ENCODE measurements around the gene F10.

DNA sequence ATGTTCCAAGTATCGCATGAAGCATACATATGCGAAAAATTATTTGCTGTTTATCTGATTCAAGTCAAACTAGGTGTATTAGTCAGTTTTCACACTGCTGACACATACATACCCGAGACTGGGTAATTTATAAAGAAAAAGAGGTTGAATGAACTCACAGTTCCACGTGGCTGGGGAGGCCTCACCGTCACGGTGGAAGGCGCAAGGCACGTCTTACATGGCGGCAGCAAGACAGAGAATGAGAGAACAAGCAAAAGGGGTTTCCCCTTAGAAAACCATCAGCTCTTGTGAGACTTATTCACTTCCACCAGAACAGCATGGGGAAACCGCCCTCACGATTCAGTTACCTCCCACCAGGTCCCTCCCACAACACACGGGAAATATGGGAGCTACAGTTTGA is 22.9 kb downstream of the F10 start:
- no peak for TF ChIP-seq OSR1 (CRISPR knock-in tag; IDR thresholded peaks at IDR 0.05)
- TF ChIP-seq RARB (CRISPR knock-in tag; IDR thresholded peaks at IDR 0.05): no peak
- no peak for TF ChIP-seq ZC3H10 (CRISPR knock-in tag; IDR thresholded peaks at IDR 0.05)
- no peak for TF ChIP-seq ARNTL (CRISPR knock-in tag; IDR thresholded peaks at IDR 0.05; ENCODE audit: borderline replicate concordance, low read depth)
- TF ChIP-seq, protein P1, sequence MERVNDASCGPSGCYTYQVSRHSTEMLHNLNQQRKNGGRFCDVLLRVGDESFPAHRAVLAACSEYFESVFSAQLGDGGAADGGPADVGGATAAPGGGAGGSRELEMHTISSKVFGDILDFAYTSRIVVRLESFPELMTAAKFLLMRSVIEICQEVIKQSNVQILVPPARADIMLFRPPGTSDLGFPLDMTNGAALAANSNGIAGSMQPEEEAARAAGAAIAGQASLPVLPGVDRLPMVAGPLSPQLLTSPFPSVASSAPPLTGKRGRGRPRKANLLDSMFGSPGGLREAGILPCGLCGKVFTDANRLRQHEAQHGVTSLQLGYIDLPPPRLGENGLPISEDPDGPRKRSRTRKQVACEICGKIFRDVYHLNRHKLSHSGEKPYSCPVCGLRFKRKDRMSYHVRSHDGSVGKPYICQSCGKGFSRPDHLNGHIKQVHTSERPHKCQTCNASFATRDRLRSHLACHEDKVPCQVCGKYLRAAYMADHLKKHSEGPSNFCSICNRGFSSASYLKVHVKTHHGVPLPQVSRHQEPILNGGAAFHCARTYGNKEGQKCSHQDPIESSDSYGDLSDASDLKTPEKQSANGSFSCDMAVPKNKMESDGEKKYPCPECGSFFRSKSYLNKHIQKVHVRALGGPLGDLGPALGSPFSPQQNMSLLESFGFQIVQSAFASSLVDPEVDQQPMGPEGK (CRISPR knock-in tag; IDR thresholded peaks at IDR 0.05; ENCODE audit: borderline replicate concordance): no peak
- no peak for TF ChIP-seq ZFP3 (CRISPR knock-in tag; IDR thresholded peaks at IDR 0.05)
- TF ChIP-seq GLIS3 (CRISPR knock-in tag; IDR thresholded peaks at IDR 0.05): no peak
- no peak for TF ChIP-seq ZFP30 (CRISPR knock-in tag; IDR thresholded peaks at IDR 0.05)
- TF ChIP-seq ZNF8 (CRISPR knock-in tag; IDR thresholded peaks at IDR 0.05): no peak
- TF ChIP-seq ISL1 (CRISPR knock-in tag; IDR thresholded peaks at IDR 0.05): no peak
- TF ChIP-seq, protein P2, sequence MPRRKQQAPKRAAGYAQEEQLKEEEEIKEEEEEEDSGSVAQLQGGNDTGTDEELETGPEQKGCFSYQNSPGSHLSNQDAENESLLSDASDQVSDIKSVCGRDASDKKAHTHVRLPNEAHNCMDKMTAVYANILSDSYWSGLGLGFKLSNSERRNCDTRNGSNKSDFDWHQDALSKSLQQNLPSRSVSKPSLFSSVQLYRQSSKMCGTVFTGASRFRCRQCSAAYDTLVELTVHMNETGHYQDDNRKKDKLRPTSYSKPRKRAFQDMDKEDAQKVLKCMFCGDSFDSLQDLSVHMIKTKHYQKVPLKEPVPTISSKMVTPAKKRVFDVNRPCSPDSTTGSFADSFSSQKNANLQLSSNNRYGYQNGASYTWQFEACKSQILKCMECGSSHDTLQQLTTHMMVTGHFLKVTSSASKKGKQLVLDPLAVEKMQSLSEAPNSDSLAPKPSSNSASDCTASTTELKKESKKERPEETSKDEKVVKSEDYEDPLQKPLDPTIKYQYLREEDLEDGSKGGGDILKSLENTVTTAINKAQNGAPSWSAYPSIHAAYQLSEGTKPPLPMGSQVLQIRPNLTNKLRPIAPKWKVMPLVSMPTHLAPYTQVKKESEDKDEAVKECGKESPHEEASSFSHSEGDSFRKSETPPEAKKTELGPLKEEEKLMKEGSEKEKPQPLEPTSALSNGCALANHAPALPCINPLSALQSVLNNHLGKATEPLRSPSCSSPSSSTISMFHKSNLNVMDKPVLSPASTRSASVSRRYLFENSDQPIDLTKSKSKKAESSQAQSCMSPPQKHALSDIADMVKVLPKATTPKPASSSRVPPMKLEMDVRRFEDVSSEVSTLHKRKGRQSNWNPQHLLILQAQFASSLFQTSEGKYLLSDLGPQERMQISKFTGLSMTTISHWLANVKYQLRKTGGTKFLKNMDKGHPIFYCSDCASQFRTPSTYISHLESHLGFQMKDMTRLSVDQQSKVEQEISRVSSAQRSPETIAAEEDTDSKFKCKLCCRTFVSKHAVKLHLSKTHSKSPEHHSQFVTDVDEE (CRISPR knock-in tag; IDR thresholded peaks at IDR 0.05): no peak
- TF ChIP-seq TOX (CRISPR knock-in tag; IDR thresholded peaks at IDR 0.05; ENCODE audit: borderline replicate concordance): no peak
- no peak for TF ChIP-seq PPARA (CRISPR knock-in tag; IDR thresholded peaks at IDR 0.05; ENCODE audit: borderline replicate concordance)
- TF ChIP-seq, protein P3, sequence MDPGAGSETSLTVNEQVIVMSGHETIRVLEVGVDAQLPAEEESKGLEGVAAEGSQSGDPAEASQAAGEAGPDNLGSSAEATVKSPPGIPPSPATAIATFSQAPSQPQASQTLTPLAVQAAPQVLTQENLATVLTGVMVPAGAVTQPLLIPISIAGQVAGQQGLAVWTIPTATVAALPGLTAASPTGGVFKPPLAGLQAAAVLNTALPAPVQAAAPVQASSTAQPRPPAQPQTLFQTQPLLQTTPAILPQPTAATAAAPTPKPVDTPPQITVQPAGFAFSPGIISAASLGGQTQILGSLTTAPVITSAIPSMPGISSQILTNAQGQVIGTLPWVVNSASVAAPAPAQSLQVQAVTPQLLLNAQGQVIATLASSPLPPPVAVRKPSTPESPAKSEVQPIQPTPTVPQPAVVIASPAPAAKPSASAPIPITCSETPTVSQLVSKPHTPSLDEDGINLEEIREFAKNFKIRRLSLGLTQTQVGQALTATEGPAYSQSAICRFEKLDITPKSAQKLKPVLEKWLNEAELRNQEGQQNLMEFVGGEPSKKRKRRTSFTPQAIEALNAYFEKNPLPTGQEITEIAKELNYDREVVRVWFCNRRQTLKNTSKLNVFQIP (CRISPR knock-in tag; IDR thresholded peaks at IDR 0.05; ENCODE audit: borderline replicate concordance, low read depth): no peak

Measured in SK-N-SH treated with all-trans-retinoic acid at 6 μM for 48 hours (cell line).